ENCODE measurements around the gene GFER.

DNA sequence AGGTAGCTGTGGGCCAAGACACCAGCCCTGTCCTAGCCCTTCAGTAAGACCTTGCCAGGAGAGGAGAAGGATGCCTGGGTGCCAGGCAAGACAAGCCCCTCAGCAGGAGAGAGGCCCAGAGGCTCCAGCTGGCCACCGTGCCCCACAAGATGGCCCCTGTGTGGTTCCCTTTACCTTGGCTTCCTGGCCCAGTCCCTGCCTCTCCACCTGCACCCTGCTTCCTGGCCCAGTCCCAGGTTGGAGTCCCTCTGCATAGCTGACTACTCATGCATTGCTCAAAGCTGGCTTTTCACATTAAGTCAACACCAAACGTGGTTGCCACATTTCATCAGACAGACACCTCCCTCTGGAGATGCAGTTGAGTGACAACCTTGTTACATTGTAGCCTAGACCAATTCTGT is 9.7 kb downstream of the GFER start:
- TF ChIP-seq POLR2AphosphoS5 (IDR thresholded peaks at IDR 0.05) = no peak
- TF ChIP-seq, protein P1, sequence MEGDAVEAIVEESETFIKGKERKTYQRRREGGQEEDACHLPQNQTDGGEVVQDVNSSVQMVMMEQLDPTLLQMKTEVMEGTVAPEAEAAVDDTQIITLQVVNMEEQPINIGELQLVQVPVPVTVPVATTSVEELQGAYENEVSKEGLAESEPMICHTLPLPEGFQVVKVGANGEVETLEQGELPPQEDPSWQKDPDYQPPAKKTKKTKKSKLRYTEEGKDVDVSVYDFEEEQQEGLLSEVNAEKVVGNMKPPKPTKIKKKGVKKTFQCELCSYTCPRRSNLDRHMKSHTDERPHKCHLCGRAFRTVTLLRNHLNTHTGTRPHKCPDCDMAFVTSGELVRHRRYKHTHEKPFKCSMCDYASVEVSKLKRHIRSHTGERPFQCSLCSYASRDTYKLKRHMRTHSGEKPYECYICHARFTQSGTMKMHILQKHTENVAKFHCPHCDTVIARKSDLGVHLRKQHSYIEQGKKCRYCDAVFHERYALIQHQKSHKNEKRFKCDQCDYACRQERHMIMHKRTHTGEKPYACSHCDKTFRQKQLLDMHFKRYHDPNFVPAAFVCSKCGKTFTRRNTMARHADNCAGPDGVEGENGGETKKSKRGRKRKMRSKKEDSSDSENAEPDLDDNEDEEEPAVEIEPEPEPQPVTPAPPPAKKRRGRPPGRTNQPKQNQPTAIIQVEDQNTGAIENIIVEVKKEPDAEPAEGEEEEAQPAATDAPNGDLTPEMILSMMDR (IDR thresholded peaks at IDR 0.05) = no peak
- TF ChIP-seq POLR2A (IDR thresholded peaks at IDR 0.05) = no peak
- no peak for TF ChIP-seq EP300 (IDR thresholded peaks at IDR 0.05)

Data from gastroesophageal sphincter (tissue), 3 donors.